Natural killer cell (primary cell): ENCODE data around the gene OR7C2. TPM values are rescaled to one million over a fixed set of nuclear protein-coding genes. Genes with fewer than 3 reads are reported as not detected.

Experiments
- ATAC-seq, 3 donors: fragments of 150-1000 bp in 2 of 3; fragments of 200-7000 bp in 1 of 3; cut with Tn5 transposase; 1 replicate in 1 of 3; 2 replicates in 2 of 3; pipeline ENCODE4 v1.10.0; 2021; ENCODE audit warnings: mild to moderate bottlenecking in 2 of 3, moderate library complexity in 2 of 3
- DNase-seq, 2 donors: peaks; one replicate each; pipeline versions ENCODE4 v3.0.0 to v3.0.0-alpha.2; 2013 to 2021; ENCODE audit warnings: mixed read lengths in 1 of 2
- H3K27ac ChIP-seq: one replicate; pipeline ENCODE4 v1.5.1; 2013; ENCODE audit warnings: mild to moderate bottlenecking, low read length
- H3K27me3 ChIP-seq: one replicate; pipeline ENCODE4 v1.6.1; 2013; ENCODE audit warnings: low read length; ENCODE audit not compliant: control insufficient read depth, insufficient read depth
- H3K36me3 ChIP-seq: one replicate; pipeline ENCODE4 v1.6.1; 2013; ENCODE audit warnings: low read length; ENCODE audit not compliant: control insufficient read depth, insufficient read depth
- H3K4me1 ChIP-seq: one replicate; pipeline ENCODE4 v1.6.1; 2013; ENCODE audit warnings: low read length; ENCODE audit not compliant: control insufficient read depth, insufficient read depth
- H3K4me3 ChIP-seq: one replicate; pipeline ENCODE4 v1.5.1; 2013; ENCODE audit warnings: low read length
- H3K9me3 ChIP-seq: one replicate; pipeline ENCODE4 v1.6.1; 2013; ENCODE audit warnings: low read length; ENCODE audit not compliant: control insufficient read depth, insufficient read depth
- H3K27ac Mint-ChIP-seq, 2 donors: one replicate each; pipeline ENCODE4 v1.8.0; 2022; ENCODE audit warnings: mild to moderate bottlenecking in 2 of 2, mixed read lengths in 2 of 2, moderate library complexity in 1 of 2
- H3K27me3 Mint-ChIP-seq, 2 donors: one replicate each; pipeline ENCODE4 v1.8.0; 2022; ENCODE audit warnings: low read depth in 2 of 2, mixed read lengths in 2 of 2
- H3K36me3 Mint-ChIP-seq: one replicate; pipeline ENCODE4 v1.8.0; 2022; ENCODE audit warnings: mixed read lengths
- H3K4me1 Mint-ChIP-seq, 2 donors: one replicate each; pipeline ENCODE4 v1.8.0; 2022; ENCODE audit warnings: mixed read lengths in 2 of 2
- H3K4me3 Mint-ChIP-seq: one replicate; pipeline ENCODE4 v1.8.0; 2022; ENCODE audit warnings: mild to moderate bottlenecking, moderate library complexity, mixed read lengths
- H3K9me3 Mint-ChIP-seq, 2 donors: one replicate each; pipeline ENCODE4 v1.8.0; 2022; ENCODE audit warnings: mixed read lengths in 2 of 2
- WGBS: methylation state at CpG from one replicate; pipeline ENCODE4 v1.1.7; 2013; ENCODE audit warnings: missing lambda C conversion rate; ENCODE audit not compliant: insufficient coverage; 5-methylcytosine and 5-hydroxymethylcytosine counted together
- intact Hi-C: fragments of 100-400 bp; cut with micrococcal nuclease; formaldehyde crosslinking; loops from one replicate; pipeline ENCODE4 v1.14.2; 2022
- total RNA-seq, 4 donors: library from RNA; stranded (reverse); fragments of 120-200 nt in 1 of 4; gene quantifications; one replicate each; pipeline versions ENCODE4 v1.2.3 to v1.2.4, GENCODE V29; 2013 to 2022
- TF ChIP-seq, protein P1 (sequence below): fragments of 200-600 bp; IDR thresholded peaks from one replicate; pipeline ENCODE4 v1.8.0; 2022; ENCODE audit warnings: antibody characterized with exemption

Gene OR7C2
- total RNA-seq = not detected
- total RNA-seq (2013) = not detected

DNA sequence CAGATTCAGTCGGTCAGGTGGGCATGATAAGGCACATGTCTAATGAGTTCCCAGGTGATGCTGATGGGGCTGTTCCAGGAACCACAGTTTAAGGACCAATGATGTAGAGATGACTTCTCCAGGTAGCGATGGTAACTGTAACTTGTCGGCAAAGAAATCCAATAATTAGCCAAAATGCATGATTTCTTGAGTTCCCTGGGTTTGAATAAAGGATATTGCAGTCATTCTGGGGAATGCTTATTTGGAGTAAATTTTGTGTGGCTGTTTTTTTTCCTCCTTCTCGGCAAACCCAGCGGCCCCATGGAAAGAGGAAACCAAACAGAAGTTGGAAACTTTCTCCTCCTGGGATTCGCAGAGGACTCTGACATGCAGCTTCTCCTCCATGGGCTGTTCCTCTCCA is at the start of gene OR7C2:
Gene OR7C2, plus strand, starts transcription at position 301 of the 400 bp plus-strand sequence. Its CDS starts 0 bp downstream, at position 301.
- no peak within 1 kb of the TSS for H3K4me3 ChIP-seq
- 95% methylated on average over 6 of the region's 6 CpGs for WGBS
- H3K27ac Mint-ChIP-seq = no peak within 1 kb of the TSS
- H3K9me3 ChIP-seq = no peaks in the 10 kb centered on the region
- no peaks in the 10 kb centered on the region for H3K36me3 ChIP-seq
- H3K4me1 ChIP-seq = no peaks in the 10 kb centered on the region
- peaks cover 5 to 6% of the 10 kb centered on the region in 2 donors for H3K27me3 Mint-ChIP-seq
- intact Hi-C loops = no loop called here
- no peak for ATAC-seq
- H3K36me3 Mint-ChIP-seq = no peaks in the 10 kb centered on the region
- DNase-seq = no peak
- no peak within 1 kb of the TSS for H3K27ac ChIP-seq
- no peaks in the 10 kb centered on the region for H3K9me3 Mint-ChIP-seq
- TF ChIP-seq, protein P1, sequence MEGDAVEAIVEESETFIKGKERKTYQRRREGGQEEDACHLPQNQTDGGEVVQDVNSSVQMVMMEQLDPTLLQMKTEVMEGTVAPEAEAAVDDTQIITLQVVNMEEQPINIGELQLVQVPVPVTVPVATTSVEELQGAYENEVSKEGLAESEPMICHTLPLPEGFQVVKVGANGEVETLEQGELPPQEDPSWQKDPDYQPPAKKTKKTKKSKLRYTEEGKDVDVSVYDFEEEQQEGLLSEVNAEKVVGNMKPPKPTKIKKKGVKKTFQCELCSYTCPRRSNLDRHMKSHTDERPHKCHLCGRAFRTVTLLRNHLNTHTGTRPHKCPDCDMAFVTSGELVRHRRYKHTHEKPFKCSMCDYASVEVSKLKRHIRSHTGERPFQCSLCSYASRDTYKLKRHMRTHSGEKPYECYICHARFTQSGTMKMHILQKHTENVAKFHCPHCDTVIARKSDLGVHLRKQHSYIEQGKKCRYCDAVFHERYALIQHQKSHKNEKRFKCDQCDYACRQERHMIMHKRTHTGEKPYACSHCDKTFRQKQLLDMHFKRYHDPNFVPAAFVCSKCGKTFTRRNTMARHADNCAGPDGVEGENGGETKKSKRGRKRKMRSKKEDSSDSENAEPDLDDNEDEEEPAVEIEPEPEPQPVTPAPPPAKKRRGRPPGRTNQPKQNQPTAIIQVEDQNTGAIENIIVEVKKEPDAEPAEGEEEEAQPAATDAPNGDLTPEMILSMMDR = no peak
- no peak within 1 kb of the TSS for H3K4me3 Mint-ChIP-seq
- peaks cover 0 to 4% of the 10 kb centered on the region in 2 donors for H3K4me1 Mint-ChIP-seq
- H3K27me3 ChIP-seq = no peaks in the 10 kb centered on the region

GRCh38 chr19:14901675-14902260 is 39.5 kb upstream of the OR7C2 start:
- Mint-ChIP-seq H3K4me1 (no peaks in the 10 kb centered on the region), H3K27ac (no peak overlapping the region), H3K27me3 (peaks cover 32 to 55% of the 10 kb centered on the region in 2 donors), H3K36me3 (no peaks in the 10 kb centered on the region), H3K9me3 (no peaks in the 10 kb centered on the region), H3K4me3 (no peak overlapping the region)
- Histone ChIP-seq H3K4me3 (no peak overlapping the region), H3K27me3 (no peaks in the 10 kb centered on the region), H3K36me3 (no peaks in the 10 kb centered on the region), H3K9me3 (no peaks in the 10 kb centered on the region), H3K27ac (no peak overlapping the region), H3K4me1 (no peaks in the 10 kb centered on the region)
- no peak for ATAC-seq
- TF ChIP-seq, protein P1 = no peak
- intact Hi-C loops = no loop called here
- no peak for DNase-seq
- WGBS = 76% methylated on average over 2 of the region's 2 CpGs

GRCh38 chr19:14906711-14907110 is 34.6 kb upstream of the OR7C2 start:
- Mint-ChIP-seq H3K27ac (no peak overlapping the region), H3K36me3 (no peaks in the 10 kb centered on the region), H3K4me3 (no peak overlapping the region), H3K4me1 (no peaks in the 10 kb centered on the region), H3K9me3 (no peaks in the 10 kb centered on the region), H3K27me3 (peaks cover 20 to 30% of the 10 kb centered on the region in 2 donors)
- H3K4me1 ChIP-seq = no peaks in the 10 kb centered on the region
- no peak for DNase-seq
- no peak overlapping the region for H3K4me3 ChIP-seq
- no peaks in the 10 kb centered on the region for H3K27me3 ChIP-seq
- no peaks in the 10 kb centered on the region for H3K9me3 ChIP-seq
- intact Hi-C loops = no loop called here
- no peak for ATAC-seq
- no peaks in the 10 kb centered on the region for H3K36me3 ChIP-seq
- H3K27ac ChIP-seq = no peak overlapping the region
- 93% methylated on average over 3 of the region's 4 CpGs for WGBS
- TF ChIP-seq, protein P1 = no peak

DNA sequence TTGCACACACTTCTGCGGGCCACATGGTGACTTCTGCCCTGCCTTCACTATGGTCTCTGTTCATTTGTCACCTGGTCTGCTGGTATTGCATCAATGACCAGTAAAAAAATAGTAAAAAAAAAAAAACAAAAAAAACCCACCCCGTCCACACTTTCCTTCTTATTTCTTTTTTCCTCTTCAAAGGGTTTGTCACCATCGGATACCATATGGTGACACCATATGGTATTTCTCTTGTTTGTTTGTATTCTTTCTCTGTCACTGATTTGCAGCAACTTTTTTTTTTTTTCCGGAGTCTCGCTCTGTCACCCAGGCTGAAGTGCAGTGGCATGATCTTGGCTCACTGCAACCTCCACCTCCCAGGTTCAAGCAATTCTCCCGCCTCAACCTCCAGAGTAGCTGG is 26.2 kb upstream of the OR7C2 start:
- DNase-seq (no peak), ATAC-seq (no peak)
- intact Hi-C loops = no loop called here
- Mint-ChIP-seq H3K27ac (no peak overlapping the region), H3K9me3 (no peaks in the 10 kb centered on the region), H3K27me3 (peaks cover 10 to 42% of the 10 kb centered on the region in 2 donors), H3K4me1 (no peaks in the 10 kb centered on the region), H3K36me3 (no peaks in the 10 kb centered on the region), H3K4me3 (no peak overlapping the region)
- 91% methylated on average over 3 of the region's 6 CpGs for WGBS
- Histone ChIP-seq H3K36me3 (no peaks in the 10 kb centered on the region), H3K4me3 (no peak overlapping the region), H3K27ac (no peak overlapping the region), H3K27me3 (no peaks in the 10 kb centered on the region), H3K4me1 (no peaks in the 10 kb centered on the region), H3K9me3 (no peaks in the 10 kb centered on the region)
- TF ChIP-seq, protein P1 = no peak
